A673 (cell line): ENCODE data around the gene RUNX2. TPM values are rescaled to one million over a fixed set of nuclear protein-coding genes. Genes with fewer than 3 reads are reported as not detected.

ENCODE experiments used
- BruUV-seq: library from RNA; stranded (reverse); fragments of 400-500 nt; replicated peaks from 2 replicates; lab custom pipeline; 2021; lab: Mats Ljungman, UMichigan
- CTCF ChIA-PET: fragments of 300-600 bp; sonication (Branson Sonifier 250); formaldehyde crosslinking; loops from one replicate; lab custom pipeline; 2022; ENCODE audit warnings: antibody characterized with exemption; lab: Charles Lee
- POLR2A ChIA-PET: fragments of 300-600 bp; sonication (Branson Sonifier 250); formaldehyde crosslinking; loops from one replicate; lab custom pipeline; 2022; ENCODE audit warnings: antibody characterized with exemption; ENCODE audit not compliant: low non-redundant PET; lab: Charles Lee
- DNase-seq: peaks from one replicate; pipeline ENCODE4 v3.0.0-alpha.2; 2015; ENCODE audit warnings: low spot score
- H3K27ac ChIP-seq: fragments of 200-600 bp; sonication (generic); 2 replicates; pipeline ENCODE4 v1.5.1; 2016; ENCODE audit warnings: mixed run types, low read depth, mild to moderate bottlenecking, mixed read lengths, antibody characterized with exemption, low read length; ENCODE audit not compliant: poor library complexity, severe bottlenecking
- H3K27me3 ChIP-seq: fragments of 200-600 bp; sonication (generic); replicated peaks from 2 replicates; pipeline ENCODE4 v1.6.1; 2017; ENCODE audit warnings: mixed run types, low read depth, mild to moderate bottlenecking, mixed read lengths, antibody characterized with exemption, low read length; ENCODE audit not compliant: insufficient read depth, poor library complexity
- H3K36me3 ChIP-seq: fragments of 200-600 bp; sonication (generic); 2 replicates; pipeline ENCODE4 v1.6.1; 2016; ENCODE audit warnings: mixed run types, mild to moderate bottlenecking, mixed read lengths, antibody characterized with exemption, low read length; ENCODE audit not compliant: insufficient read depth, poor library complexity, severe bottlenecking
- H3K4me1 ChIP-seq: fragments of 200-600 bp; sonication (generic); 2 replicates; pipeline ENCODE4 v1.6.1; 2017; ENCODE audit warnings: mixed run types, mild to moderate bottlenecking, mixed read lengths, antibody characterized with exemption, low read length; ENCODE audit not compliant: insufficient read depth, poor library complexity, severe bottlenecking
- H3K4me3 ChIP-seq: fragments of 200-600 bp; sonication (generic); 2 replicates; pipeline ENCODE4 v1.5.1; 2016; ENCODE audit warnings: low read depth, mixed run types, mild to moderate bottlenecking, mixed read lengths, low read length; ENCODE audit not compliant: poor library complexity, severe bottlenecking
- H3K9me3 ChIP-seq: fragments of 200-600 bp; sonication (generic); 2 replicates; pipeline ENCODE4 v1.6.1; 2016; ENCODE audit warnings: mixed run types, low read depth, mild to moderate bottlenecking, mixed read lengths, antibody characterized with exemption, low read length; ENCODE audit not compliant: poor library complexity, severe bottlenecking
- EZH2 ChIP-seq: fragments of 200-600 bp; sonication (generic); IDR thresholded peaks from 2 replicates; pipeline ENCODE4 v1.6.1; 2017; ENCODE audit warnings: borderline replicate concordance, low read depth, mild to moderate bottlenecking, mixed read lengths, antibody characterized with exemption, low read length; ENCODE audit not compliant: poor library complexity, severe bottlenecking
- intact Hi-C: fragments of 100-400 bp; cut with micrococcal nuclease; formaldehyde crosslinking; loops from one replicate; pipeline ENCODE4 v1.10.0; 2022; ENCODE audit not compliant: unreplicated experiment
- total RNA-seq: library from RNA; stranded (reverse); gene quantifications from 2 replicates; pipeline ENCODE4 v1.2.3, GENCODE V29; 2021
- TF ChIP-seq, protein P1 (sequence below): fragments of 300-800, 200-600 bp; sonication (generic); conservative IDR thresholded peaks from 2 replicates; pipeline ENCODE4 v1.5.1; 2017; ENCODE audit warnings: low read depth, mild to moderate bottlenecking, antibody characterized with exemption, low read length, moderate library complexity, mixed read lengths

Gene RUNX2
- total RNA-seq, 1 experiment from 2014 or later: 4.9 TPM

DNA sequence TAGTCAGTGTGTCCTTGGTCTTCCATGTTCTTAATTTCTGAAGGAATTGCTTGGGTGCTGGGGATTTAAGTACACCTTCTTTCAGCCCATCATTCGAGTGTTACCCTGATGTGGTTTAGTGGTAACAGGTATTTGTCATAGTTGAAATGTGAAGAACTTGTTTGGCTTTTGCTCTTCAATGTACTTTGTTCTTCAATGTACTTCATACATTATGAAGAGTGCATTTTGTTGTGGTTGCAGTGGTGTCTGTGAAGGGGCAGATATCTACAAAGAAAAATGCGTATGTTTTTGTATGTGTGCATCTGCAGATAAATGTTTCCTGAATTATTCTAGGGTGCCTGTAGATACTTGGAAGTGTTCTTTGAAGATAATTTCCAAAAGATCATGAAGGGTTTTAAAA, 160.8 kb downstream of the RUNX2 start:
- Histone ChIP-seq H3K36me3 (no peaks in the 10 kb centered on the region), H3K27ac (no peak overlapping the region), H3K27me3 (no peaks in the 10 kb centered on the region), H3K9me3 (no peaks in the 10 kb centered on the region), H3K4me3 (no peak overlapping the region), H3K4me1 (no peaks in the 10 kb centered on the region)
- intact Hi-C loops: no loop called here
- no peak for TF ChIP-seq EZH2
- TF ChIP-seq, protein P1, sequence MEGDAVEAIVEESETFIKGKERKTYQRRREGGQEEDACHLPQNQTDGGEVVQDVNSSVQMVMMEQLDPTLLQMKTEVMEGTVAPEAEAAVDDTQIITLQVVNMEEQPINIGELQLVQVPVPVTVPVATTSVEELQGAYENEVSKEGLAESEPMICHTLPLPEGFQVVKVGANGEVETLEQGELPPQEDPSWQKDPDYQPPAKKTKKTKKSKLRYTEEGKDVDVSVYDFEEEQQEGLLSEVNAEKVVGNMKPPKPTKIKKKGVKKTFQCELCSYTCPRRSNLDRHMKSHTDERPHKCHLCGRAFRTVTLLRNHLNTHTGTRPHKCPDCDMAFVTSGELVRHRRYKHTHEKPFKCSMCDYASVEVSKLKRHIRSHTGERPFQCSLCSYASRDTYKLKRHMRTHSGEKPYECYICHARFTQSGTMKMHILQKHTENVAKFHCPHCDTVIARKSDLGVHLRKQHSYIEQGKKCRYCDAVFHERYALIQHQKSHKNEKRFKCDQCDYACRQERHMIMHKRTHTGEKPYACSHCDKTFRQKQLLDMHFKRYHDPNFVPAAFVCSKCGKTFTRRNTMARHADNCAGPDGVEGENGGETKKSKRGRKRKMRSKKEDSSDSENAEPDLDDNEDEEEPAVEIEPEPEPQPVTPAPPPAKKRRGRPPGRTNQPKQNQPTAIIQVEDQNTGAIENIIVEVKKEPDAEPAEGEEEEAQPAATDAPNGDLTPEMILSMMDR: no peak
- no peak for DNase-seq
- CTCF ChIA-PET: no interaction called here
- no TSS peak for BruUV-seq
- POLR2A ChIA-PET: no interaction called here

DNA sequence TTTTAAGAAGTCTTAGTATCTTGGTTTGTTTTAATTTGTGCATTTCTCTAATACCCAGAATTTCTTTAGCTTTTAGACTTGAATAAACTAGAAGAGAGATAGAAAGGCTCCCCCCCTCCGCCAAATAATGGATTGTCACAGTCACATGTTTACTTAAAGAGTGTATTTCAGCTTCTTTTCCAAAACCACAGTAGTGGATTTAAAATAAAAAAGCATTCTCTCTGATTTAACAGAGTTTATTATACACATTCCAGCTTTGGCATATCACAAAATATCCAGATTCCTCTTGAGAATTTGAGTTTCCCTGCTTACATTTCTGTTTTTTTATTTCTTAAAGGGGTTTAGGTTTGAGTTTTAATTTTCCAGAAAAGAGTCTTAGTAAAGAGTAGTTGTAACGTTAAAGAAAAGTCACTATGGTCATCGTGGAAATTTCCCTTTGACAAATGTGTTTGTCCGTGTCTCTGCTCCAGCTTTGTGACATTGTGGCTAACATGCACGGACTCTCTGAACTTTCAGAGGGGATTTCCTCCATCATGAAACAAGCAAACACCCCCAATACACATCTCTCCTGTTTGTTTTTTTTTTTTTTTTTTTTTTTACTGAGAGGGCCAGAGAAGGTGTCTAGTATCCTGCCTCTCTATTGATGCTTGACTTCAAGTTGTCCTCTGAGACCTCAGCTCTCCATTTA, 163.1 kb downstream of the RUNX2 start:
- CTCF ChIA-PET: interaction anchor here (0.6 kb wide), 1 partner anchor 27 kb away, joined by 3 read pairs; no protein-coding TSS in a partner anchor
- no peaks in the 10 kb centered on the region for H3K36me3 ChIP-seq
- BruUV-seq: no TSS peak
- peaks cover 12% of the 10 kb centered on the region for H3K4me1 ChIP-seq
- no peak overlapping the region for H3K4me3 ChIP-seq
- H3K27ac ChIP-seq: no peak overlapping the region
- no peaks in the 10 kb centered on the region for H3K9me3 ChIP-seq
- DNase-seq: no peak
- POLR2A ChIA-PET: no interaction called here
- no peak for TF ChIP-seq EZH2
- TF ChIP-seq, protein P1: no peak
- intact Hi-C loops: no loop called here
- H3K27me3 ChIP-seq: no peaks in the 10 kb centered on the region

DNA sequence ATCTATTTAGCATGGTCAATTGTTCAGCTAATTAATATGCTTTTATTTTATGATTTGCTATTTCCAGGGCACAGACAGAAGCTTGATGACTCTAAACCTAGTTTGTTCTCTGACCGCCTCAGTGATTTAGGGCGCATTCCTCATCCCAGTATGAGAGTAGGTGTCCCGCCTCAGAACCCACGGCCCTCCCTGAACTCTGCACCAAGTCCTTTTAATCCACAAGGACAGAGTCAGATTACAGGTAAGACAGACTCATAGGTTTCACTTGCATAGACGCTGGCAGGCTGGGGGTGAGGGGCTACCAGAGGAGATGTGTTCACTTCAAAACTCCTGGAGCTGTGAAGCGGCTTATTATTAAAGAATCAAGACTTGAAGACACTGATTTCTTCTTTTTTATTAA, 163.7 kb downstream of the RUNX2 start:
- CTCF ChIA-PET: no interaction called here
- no TSS peak for BruUV-seq
- Histone ChIP-seq H3K36me3 (no peaks in the 10 kb centered on the region), H3K27ac (no peak overlapping the region), H3K27me3 (no peaks in the 10 kb centered on the region), H3K4me3 (no peak overlapping the region), H3K4me1 (peaks cover 12% of the 10 kb centered on the region), H3K9me3 (no peaks in the 10 kb centered on the region)
- TF ChIP-seq EZH2: no peak
- TF ChIP-seq, protein P1: no peak
- DNase-seq: no peak
- intact Hi-C loops: no loop called here
- POLR2A ChIA-PET: no interaction called here
